HEK293T (cell line): Measurements from ENCODE around the gene MRPL38.

ENCODE experiments used
- BHLHE40 ChIP-seq: fragments of 450-650 bp; IDR thresholded peaks from 2 replicates; pipeline ENCODE4 v1.6.1; 2016; ENCODE audit warnings: mild to moderate bottlenecking, moderate library complexity, borderline replicate concordance
- SUZ12 ChIP-seq: fragments of 450-650 bp; IDR thresholded peaks from 2 replicates; pipeline ENCODE4 v1.6.1; 2016; ENCODE audit warnings: mild to moderate bottlenecking
- TF ChIP-seq, protein P1 (sequence below): fragments of 450-650 bp; IDR thresholded peaks from 2 replicates; pipeline ENCODE4 v1.6.1; 2016

- TF ChIP-seq BHLHE40 (no peak), SUZ12 (no peak)
- TF ChIP-seq, protein P1, sequence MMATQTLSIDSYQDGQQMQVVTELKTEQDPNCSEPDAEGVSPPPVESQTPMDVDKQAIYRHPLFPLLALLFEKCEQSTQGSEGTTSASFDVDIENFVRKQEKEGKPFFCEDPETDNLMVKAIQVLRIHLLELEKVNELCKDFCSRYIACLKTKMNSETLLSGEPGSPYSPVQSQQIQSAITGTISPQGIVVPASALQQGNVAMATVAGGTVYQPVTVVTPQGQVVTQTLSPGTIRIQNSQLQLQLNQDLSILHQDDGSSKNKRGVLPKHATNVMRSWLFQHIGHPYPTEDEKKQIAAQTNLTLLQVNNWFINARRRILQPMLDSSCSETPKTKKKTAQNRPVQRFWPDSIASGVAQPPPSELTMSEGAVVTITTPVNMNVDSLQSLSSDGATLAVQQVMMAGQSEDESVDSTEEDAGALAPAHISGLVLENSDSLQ: no peak
These were observed 49.8 kb downstream of the MRPL38 start for GRCh38 chr17:75854881-75855309.
